Measurements from ENCODE around the gene GBP2.

DNA sequence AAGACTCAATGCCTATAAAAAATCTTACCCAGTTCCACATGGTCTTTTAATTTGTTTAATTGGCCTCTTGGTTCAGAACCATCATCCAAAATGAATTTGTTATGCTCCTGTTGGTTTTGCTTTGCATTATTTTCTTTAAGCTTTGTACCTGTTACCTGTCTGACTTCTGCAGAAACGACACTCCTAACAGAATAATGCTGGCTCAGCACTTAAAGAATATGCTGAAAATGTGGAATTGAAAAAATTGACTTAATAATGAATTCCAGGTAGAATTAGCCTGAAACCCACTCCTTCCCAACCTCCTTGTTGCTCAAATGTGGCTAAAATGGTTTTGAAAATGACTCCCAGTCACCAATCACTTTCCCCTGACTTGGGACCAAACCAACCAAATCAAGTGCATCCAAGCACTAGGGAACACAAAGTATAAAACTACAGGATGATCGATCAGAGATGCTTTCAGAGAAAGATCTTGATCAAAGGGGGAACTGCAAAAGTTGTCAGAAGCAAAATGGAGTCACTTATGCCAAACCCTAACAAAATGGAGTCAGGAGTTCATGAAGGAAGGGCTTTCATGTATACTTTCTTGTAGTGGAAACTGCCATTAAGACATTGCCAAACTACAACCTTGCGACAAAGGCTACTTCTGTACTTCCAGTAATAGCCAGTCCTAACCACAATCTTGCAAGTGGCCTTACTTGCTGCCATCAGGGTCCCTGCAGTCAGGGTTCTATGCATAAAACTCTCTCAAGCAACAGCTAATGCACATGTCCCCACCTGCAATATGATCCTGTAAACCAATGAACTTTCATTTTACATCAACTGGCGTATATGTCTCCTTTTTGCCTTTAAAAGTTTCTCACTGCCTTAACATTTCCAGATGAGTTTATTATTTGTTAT, 44.5 kb upstream of the GBP2 start:
- TF ChIP-seq, protein P1, sequence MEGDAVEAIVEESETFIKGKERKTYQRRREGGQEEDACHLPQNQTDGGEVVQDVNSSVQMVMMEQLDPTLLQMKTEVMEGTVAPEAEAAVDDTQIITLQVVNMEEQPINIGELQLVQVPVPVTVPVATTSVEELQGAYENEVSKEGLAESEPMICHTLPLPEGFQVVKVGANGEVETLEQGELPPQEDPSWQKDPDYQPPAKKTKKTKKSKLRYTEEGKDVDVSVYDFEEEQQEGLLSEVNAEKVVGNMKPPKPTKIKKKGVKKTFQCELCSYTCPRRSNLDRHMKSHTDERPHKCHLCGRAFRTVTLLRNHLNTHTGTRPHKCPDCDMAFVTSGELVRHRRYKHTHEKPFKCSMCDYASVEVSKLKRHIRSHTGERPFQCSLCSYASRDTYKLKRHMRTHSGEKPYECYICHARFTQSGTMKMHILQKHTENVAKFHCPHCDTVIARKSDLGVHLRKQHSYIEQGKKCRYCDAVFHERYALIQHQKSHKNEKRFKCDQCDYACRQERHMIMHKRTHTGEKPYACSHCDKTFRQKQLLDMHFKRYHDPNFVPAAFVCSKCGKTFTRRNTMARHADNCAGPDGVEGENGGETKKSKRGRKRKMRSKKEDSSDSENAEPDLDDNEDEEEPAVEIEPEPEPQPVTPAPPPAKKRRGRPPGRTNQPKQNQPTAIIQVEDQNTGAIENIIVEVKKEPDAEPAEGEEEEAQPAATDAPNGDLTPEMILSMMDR (IDR thresholded peaks at IDR 0.05; ENCODE audit: low read depth, low read length), result no peak
- TF ChIP-seq EZH2phosphoT487 (IDR thresholded peaks at IDR 0.05; ENCODE audit: low read depth), result no peak

All from OCI-LY3 (cell line).